GM12878 (cell line): Measurements from ENCODE around the gene PAX2.

Source experiments
- CTCF ChIP-seq, 3 experiments: IDR thresholded peaks in 2 of 3; conservative IDR thresholded peaks in 1 of 3; 2 replicates each; pipeline ENCODE4 v1.5.1; 2011; ENCODE audit warnings: low read depth in 3 of 3, low read length in 3 of 3, mild to moderate bottlenecking in 3 of 3, control low read depth in 2 of 3, moderate library complexity in 2 of 3, inconsistent platforms in 1 of 3, mixed read lengths in 1 of 3; ENCODE audit not compliant: control insufficient read depth in 2 of 3, insufficient read depth in 1 of 3; ENCODE audit errors: extremely low read depth in 1 of 3
- MAX ChIP-seq: IDR thresholded peaks from 2 replicates; pipeline ENCODE4 v1.6.1; 2012; ENCODE audit warnings: low read depth, low read length, improper control_type of control experiment
- MXI1 ChIP-seq: fragments of 150-350 bp; IDR thresholded peaks from 2 replicates; pipeline ENCODE4 v1.6.1; 2011; ENCODE audit warnings: low read depth, mild to moderate bottlenecking, inconsistent platforms, low read length, improper control_type of control experiment
- NFIC ChIP-seq: IDR thresholded peaks from 2 replicates; pipeline ENCODE4 v1.6.1; 2012; ENCODE audit warnings: low read depth, mild to moderate bottlenecking, inconsistent platforms, low read length, moderate library complexity
- POLR2A ChIP-seq: IDR thresholded peaks from 2 replicates; pipeline ENCODE4 v1.6.1; 2011; ENCODE audit warnings: low read depth, mild to moderate bottlenecking, low read length
- SPI1 ChIP-seq: IDR thresholded peaks from 2 replicates; pipeline ENCODE4 v1.6.1; 2011; ENCODE audit warnings: low read depth, mild to moderate bottlenecking, low read length, moderate library complexity, borderline replicate concordance; ENCODE audit not compliant: insufficient read depth
- YY1 ChIP-seq: IDR thresholded peaks from 2 replicates; pipeline ENCODE4 v1.6.1; 2011; ENCODE audit warnings: low read depth, mild to moderate bottlenecking, low read length
- ZBTB33 ChIP-seq: fragments of 450-650 bp; IDR thresholded peaks from 2 replicates; pipeline ENCODE4 v1.6.1; 2017; ENCODE audit warnings: mild to moderate bottlenecking
- ZNF274 ChIP-seq: IDR thresholded peaks from one replicate; pipeline ENCODE4 v1.8.0; 2011; ENCODE audit not compliant: insufficient read length, insufficient read depth

- TF ChIP-seq NFIC (no peak), CTCF (IDR thresholded peaks at IDR 0.05 in 2 of 3, conservative IDR thresholded peaks at IDR 0.05 in 1 of 3; ENCODE audit: control insufficient read depth in 2 of 3, extremely low read depth in 1 of 3, insufficient read depth in 1 of 3, low read depth in 3 of 3, low read length in 3 of 3) (no peak), ZBTB33 (no peak), SPI1 (no peak), MAX (no peak), YY1 (no peak), POLR2A (no peak), MXI1 (no peak), ZNF274 (no peak)
Observed at GRCh38 chr10:100837300-100837699, 91.9 kb downstream of the PAX2 start.
